ENCODE results near the gene PLCH2.

PLCH2 gene

GRCh38 chr1:2460996-2461751, 14.9 kb upstream of the PLCH2 start:
- in situ Hi-C loops (cut with MboI; ENCODE audit: low sequenced_read_pairs), result no loop called here

DNA sequence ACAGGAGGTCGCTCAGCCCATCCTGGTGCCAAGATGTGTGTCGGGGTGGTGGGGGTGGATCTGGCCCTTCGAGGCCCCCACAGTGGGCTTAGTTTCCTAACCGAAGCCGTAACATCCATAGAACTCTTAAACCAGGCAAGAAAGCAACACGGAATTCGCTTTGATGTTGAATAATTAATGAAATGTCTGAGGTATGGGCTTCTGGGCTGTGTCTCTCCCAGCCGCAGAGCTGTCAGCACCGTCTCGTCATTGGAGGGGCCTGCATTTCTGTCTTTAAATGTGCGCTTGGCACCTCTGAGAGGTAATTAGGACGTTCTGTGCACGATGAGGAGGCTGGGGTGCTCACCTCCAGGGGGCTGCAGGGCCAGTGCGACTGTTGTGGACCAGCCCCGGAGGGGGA, 13.3 kb upstream of the PLCH2 start:
- in situ Hi-C loops (cut with MboI; ENCODE audit: low sequenced_read_pairs), result no loop called here

DNA sequence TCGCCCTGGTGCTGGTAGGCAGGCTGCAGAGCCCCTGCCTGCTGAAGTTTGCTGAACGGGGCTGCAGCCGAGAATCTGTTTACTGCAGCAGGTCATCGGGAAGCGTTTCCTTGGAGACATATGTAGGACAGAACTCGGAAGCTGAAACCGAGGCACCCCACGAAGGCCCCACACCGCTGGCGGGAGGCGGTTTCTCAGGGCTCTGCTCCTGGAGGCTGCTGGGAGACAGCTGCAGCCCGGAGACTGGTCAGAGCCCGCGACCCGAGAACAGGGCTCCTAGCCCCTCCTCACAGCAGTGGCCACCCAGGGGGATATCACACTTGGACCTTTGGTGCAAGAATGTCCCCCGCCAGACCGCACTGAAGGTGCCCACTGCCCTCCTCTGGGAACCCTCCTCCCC, 12.7 kb upstream of the PLCH2 start:
- in situ Hi-C loops (cut with MboI; ENCODE audit: low sequenced_read_pairs), result no loop called here

DNA sequence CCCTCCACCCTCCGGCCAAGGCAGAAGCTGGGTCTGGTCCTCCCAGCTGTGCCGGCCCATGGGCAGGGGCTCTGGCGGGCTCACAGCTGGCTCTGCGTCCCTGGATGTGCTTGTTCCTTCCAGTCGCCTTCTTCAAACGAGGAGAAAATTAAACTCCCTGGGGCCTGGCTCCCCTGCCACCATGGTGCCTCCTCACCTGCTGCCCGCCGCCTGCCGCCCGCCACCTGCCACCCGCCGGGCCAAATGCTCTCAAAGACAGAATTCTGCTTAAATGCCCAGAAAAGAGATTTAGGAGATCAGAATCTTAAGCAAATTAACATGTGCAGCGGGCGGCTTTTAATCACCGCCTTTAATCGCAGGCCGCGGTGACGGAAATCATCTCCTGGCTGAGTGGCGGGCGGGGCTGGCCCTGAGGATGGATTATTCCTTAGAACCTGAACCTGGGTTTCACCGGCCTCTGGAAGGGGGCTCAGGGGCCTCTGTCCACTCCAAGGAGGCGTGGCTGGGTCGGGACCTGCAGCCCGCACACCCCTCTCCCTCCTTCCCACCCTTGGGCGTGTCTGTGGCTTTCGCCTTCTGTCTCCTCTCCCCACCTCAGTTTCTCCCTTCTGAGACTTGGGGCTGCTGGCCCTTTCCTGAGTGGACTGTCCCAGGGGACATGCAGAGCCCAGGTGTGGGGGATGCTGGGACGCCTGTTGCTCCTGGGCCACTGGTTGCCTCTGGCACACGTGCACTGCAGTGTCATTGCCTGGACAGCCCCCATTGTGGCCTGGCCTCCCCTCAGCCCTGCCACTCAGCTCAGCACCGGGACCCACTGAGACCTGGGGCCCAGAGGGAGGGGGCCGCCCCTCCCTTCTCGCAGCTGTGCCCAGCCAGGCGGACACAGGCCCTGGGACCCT, 10.5 kb upstream of the PLCH2 start:
- in situ Hi-C loops (cut with MboI; ENCODE audit: low sequenced_read_pairs), result no loop called here

DNA sequence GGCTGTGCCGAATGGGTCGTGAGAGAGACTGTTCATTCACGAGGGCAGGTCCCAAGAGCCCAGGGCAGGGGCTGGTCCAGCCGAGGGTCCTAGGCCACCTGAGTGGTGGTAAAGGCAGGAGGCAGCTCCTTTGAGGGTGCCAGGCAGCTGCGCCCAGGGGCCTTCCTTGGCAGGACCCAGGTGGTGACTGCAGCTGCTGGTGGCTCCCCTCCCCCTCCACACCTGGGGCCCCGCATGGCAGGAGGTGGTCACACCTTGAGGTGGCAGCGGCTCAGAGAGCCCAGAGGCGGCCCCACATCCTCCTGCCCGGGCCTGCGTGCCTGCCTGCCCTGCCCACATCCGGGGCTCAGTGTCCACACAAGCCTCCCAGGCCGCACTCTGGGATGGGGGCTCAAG, 9.8 kb upstream of the PLCH2 start:
- in situ Hi-C loops (cut with MboI; ENCODE audit: low sequenced_read_pairs), result no loop called here

GRCh38 chr1:2466958-2467554, 9.0 kb upstream of the PLCH2 start:
- in situ Hi-C loops (cut with MboI; ENCODE audit: low sequenced_read_pairs), result no loop called here

DNA sequence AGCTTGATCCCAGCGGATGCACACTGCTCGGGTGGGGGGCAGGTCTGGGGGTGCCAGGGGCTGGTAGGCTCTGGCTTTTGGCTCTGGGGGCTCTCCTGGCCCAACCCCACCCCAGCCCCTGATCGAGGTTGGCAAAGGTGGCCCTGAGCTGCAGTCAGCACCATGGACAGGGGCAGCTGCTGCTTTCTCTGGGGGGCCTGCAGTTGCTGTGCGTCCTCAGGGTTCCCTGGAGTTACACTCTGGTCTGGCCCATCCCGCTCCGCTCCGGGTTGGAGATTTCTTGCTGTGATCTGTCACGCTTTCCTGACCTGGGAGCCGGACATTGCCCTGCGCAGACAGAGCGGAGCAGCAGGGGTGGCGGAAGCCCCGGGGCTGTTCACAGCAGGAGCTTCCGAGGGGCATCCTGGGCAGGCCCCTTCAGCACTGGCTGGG, 8.0 kb upstream of the PLCH2 start:
- in situ Hi-C loops (cut with MboI; ENCODE audit: low sequenced_read_pairs), result no loop called here

GRCh38 chr1:2468540-2468939, 7.5 kb upstream of the PLCH2 start:
- in situ Hi-C loops (cut with MboI; ENCODE audit: low sequenced_read_pairs), result no loop called here

DNA sequence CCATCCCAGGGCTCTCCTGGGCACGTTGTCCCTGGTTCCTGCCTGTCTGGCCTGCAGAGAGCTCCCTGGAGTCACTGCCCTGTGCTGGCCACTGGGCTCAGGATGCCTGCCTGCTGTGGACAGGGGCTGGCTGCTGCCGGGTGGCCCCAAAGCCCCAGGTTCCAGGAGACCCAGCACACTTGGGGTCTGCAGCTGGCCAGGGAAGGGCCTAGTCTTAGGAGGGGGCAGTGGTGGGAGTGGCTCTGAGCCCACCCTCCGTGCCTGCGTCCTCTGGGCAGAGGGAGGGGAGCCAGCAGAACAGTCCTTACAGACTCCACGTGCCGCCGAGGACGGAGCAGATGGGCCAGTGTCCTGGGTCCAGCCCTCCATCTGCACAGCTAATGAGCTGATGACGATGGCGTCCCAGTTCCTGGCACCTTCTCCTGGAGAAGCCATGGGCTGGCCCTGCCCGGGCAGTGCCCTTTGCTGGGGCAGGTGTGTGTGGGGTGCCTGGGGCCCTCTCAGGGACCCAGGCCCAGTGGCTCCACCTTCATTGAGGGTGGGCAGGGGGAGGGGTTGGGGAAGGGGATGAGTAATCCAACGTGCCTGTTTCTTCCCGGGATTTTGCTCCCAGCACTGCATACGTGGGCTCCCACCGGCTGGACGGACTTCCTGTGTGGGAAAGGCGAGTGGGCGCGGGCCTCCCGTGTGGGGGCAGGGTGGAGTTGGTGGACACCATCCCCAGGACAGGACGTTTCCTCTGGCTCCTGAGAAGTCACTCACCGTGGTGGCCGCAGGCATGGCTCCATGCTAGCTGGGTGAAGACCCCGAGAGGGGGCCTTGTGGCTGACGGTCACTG, 6.8 kb upstream of the PLCH2 start:
- in situ Hi-C loops (cut with MboI; ENCODE audit: low sequenced_read_pairs), result no loop called here

GRCh38 chr1:2470290-2471158, 5.6 kb upstream of the PLCH2 start:
- in situ Hi-C loops (cut with MboI; ENCODE audit: low sequenced_read_pairs), result no loop called here

- in situ Hi-C loops (cut with MboI; ENCODE audit: low sequenced_read_pairs), result no loop called here
Measured at GRCh38 chr1:2471159-2471471, 5.0 kb upstream of the PLCH2 start.

DNA sequence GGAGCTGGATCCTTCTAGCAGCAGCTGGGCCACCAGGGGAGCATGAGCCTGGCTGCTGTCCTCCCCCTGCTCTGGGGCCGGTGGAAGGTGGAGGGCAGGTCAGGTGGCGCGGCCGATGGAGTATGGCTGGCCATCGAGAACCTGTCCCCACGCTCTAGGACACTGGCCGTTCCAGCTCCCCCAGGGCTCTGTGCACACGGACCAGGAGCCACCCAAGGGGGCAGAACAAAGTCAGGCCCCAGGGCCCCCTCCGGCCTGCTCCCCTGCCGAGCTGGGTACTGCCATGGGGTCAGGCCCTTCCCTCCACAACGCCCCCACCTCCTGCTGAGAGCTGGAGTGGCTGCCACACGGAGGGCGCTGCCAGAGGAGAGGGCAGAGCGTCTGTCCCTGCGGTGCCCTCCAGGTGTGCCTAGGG, 4.5 kb upstream of the PLCH2 start:
- in situ Hi-C loops (cut with MboI; ENCODE audit: low sequenced_read_pairs), result no loop called here

DNA sequence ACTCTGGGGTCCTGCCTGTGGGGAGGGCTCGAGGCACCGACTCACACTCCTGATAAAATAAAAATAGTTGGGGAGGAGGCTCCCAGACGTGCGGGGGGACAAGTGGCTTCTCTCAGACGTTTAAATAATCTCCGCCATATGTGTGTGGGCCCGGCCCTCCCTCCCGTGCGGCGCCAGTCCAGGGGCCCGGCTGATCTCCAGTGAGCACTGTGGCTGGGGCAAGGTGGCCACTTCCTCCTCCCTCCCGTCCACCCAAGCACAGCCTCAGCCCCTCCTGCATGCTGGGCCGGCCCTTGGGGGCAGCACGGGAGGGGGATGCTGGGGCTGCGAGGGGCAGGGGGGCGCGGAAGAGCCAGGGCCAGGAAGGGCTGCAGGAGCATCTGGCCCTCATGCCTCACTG, 4.0 kb upstream of the PLCH2 start:
- in situ Hi-C loops (cut with MboI; ENCODE audit: low sequenced_read_pairs), result no loop called here

DNA sequence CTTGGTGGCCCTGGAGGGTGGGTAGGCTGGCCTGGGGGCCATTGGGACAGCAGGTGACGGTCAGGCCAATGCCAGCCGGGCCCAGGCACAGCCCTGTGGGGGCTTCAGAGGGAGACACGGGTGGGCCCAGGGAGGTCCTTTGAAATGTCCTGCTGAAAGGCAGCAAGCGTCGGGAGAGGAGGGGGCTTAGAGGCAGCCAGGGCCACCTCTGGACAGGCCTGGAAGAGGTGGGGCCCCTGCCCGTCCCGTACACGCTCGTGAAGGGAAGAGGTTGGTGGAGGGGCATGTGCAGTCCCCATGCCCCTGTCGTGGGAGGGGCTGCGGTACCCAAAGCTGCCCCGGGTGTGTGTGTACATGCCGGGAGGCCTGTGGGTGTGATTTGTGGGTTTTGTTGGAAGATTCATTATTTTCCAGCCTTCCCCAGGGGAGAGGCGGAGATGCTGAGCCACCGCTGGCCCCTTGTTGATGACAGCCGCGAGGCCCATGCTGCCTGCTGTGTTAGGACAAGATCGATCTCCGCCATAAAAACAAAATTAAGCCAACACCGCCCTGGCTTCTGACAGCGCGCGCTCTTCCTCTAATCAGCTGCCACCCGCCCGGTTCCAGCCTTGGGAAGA, 3.4 kb upstream of the PLCH2 start:
- in situ Hi-C loops (cut with MboI; ENCODE audit: low sequenced_read_pairs), result no loop called here

GRCh38 chr1:2473198-2473597, 2.9 kb upstream of the PLCH2 start:
- in situ Hi-C loops (cut with MboI; ENCODE audit: low sequenced_read_pairs), result no loop called here

GRCh38 chr1:2474104-2474844, 1.8 kb upstream of the PLCH2 start:
- in situ Hi-C loops (cut with MboI; ENCODE audit: low sequenced_read_pairs), result no loop called here

DNA sequence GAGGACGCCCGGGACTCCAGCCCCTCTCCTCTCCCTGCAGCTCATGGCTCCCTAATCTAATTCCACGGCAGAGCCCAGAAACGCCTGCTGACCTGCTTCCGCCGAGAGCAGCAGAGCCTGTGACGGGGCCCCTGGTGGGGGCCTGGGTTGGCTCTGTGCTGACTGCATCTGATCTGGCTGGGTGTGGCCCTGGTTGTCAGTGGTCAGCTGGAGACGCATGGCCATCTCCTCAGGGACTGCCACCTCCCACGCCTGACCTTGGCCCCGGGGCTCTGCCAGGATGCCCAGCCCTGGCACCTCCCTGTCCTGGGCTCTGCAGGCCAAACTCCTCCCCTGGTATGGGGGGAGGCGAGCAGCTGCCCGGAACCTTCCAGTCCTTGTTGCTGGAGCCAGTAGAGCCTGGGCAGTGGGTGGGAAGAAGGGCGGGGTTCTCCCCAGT, 1.1 kb upstream of the PLCH2 start:
- in situ Hi-C loops (cut with MboI; ENCODE audit: low sequenced_read_pairs), result no loop called here

DNA sequence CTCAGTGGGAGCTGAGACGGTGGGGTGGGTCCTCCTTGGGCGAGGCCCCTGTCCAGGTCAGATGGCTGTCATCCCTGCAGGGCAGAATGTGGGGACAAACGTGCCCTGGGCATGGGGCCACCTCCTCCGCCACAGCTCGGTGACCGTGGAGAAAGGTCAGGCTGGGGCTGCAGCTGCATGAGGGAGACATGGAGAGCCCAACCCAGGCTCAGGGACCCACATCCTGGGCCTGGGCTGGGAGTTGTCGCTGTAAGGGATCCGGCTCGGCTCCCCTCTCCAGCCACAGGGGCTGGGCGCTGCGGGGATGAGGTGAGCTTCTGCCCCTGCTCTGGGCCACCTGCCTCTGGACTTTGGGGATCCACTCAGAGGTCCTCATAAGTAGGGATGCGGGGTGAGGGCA, 518 bp upstream of the PLCH2 start:
- in situ Hi-C loops (cut with MboI; ENCODE audit: low sequenced_read_pairs), result no loop called here

- in situ Hi-C loops (cut with MboI; ENCODE audit: low sequenced_read_pairs), result no loop called here
Measured at GRCh38 chr1:2477309-2477708, 1.2 kb downstream of the PLCH2 start.

Measured in hTERT RPE-1 (cell line).